CD8-positive, alpha-beta memory T cell (primary cell): ENCODE results near the gene MEIOSIN. TPM values are rescaled to one million over a fixed set of nuclear protein-coding genes. Genes with fewer than 3 reads are reported as not detected.
"Not testable (repeated sequence)": the region's sequence is repeated elsewhere in the genome, so short reads cannot be mapped to it uniquely, and the experiment has no call there.

Source experiments
- CTCF ChIA-PET: fragments of 350-600 bp; sonication (Branson Sonifier 250); formaldehyde crosslinking; loops from one replicate; lab custom pipeline; 2021; ENCODE audit warnings: antibody characterized with exemption; lab: Charles Lee
- POLR2A ChIA-PET: fragments of 350-600 bp; sonication (Branson Sonifier 250); formaldehyde crosslinking; loops from one replicate; lab custom pipeline; 2021; ENCODE audit warnings: antibody characterized with exemption; lab: Charles Lee
- DNase-seq, 5 donors: peaks; one replicate each; pipeline versions ENCODE4 v3.0.0 to v3.0.0-alpha.2; 2020 to 2022; ENCODE audit warnings: mixed read lengths in 1 of 5
- H3K27ac ChIP-seq: one replicate; pipeline ENCODE4 v1.7.0; 2013; ENCODE audit warnings: low read depth, mild to moderate bottlenecking, low read length, moderate library complexity
- H3K27me3 ChIP-seq: 2 replicates; pipeline ENCODE4 v1.7.0; 2013; ENCODE audit warnings: low read length, mild to moderate bottlenecking; ENCODE audit not compliant: insufficient read depth, poor library complexity, severe bottlenecking
- H3K36me3 ChIP-seq: 2 replicates; pipeline ENCODE4 v1.7.0; 2013; ENCODE audit warnings: mild to moderate bottlenecking, low read length, moderate library complexity; ENCODE audit not compliant: insufficient read depth
- H3K4me1 ChIP-seq: 2 replicates; pipeline ENCODE4 v1.7.0; 2013; ENCODE audit warnings: mild to moderate bottlenecking, low read length, moderate library complexity; ENCODE audit not compliant: insufficient read depth
- H3K4me3 ChIP-seq: 2 replicates; pipeline ENCODE4 v1.7.0; 2013; ENCODE audit warnings: mild to moderate bottlenecking, low read length
- H3K9me3 ChIP-seq: 2 replicates; pipeline ENCODE4 v1.7.0; 2013; ENCODE audit warnings: mild to moderate bottlenecking, low read length
- H3K27ac Mint-ChIP-seq, 8 donors: one replicate each; pipeline ENCODE4 v1.8.0; 2020 to 2021; ENCODE audit warnings: mixed read lengths in 8 of 8, mild to moderate bottlenecking in 6 of 8, inconsistent platforms in 3 of 8, moderate library complexity in 3 of 8
- H3K27me3 Mint-ChIP-seq, 2 donors: one replicate each; pipeline ENCODE4 v1.8.0; 2020 to 2021; ENCODE audit warnings: mixed read lengths in 2 of 2, mild to moderate bottlenecking in 1 of 2, moderate library complexity in 1 of 2
- H3K36me3 Mint-ChIP-seq, 3 donors: one replicate each; pipeline ENCODE4 v1.8.0; 2020 to 2021; ENCODE audit warnings: mixed read lengths in 3 of 3, inconsistent platforms in 1 of 3, mild to moderate bottlenecking in 1 of 3
- H3K4me1 Mint-ChIP-seq, 3 donors: one replicate each; pipeline ENCODE4 v1.8.0; 2020 to 2021; ENCODE audit warnings: mixed read lengths in 3 of 3, inconsistent platforms in 1 of 3, mild to moderate bottlenecking in 1 of 3
- H3K4me3 Mint-ChIP-seq, 7 donors: one replicate each; pipeline ENCODE4 v1.8.0; 2020 to 2021; ENCODE audit warnings: mixed read lengths in 7 of 7, mild to moderate bottlenecking in 6 of 7, moderate library complexity in 4 of 7, inconsistent platforms in 2 of 7
- H3K9me3 Mint-ChIP-seq, 5 donors: one replicate each; pipeline ENCODE4 v1.8.0; 2020 to 2022; ENCODE audit warnings: mixed read lengths in 5 of 5, mild to moderate bottlenecking in 3 of 5, moderate library complexity in 2 of 5, inconsistent platforms in 1 of 5
- polyA plus RNA-seq: library from polyadenylated mRNA; unstranded; fragments of 300-500 nt; fragmentation: Illumina TruSeq; gene quantifications from one replicate; pipeline ENCODE4 v1.2.3, GENCODE V29; 2021
- total RNA-seq, 2 experiments: library from RNA; stranded (reverse); gene quantifications; one replicate each; pipeline ENCODE4 v1.2.3, GENCODE V29; 2021

The MEIOSIN gene
- total and polyA plus RNA-seq, 3 experiments from 2014 or later = not detected

- CTCF ChIA-PET = interaction anchor here (1.1 to 5.9 kb wide), 2 partner anchors 22 to 34 kb away, joined by 3 to 45 read pairs; partner anchors contain the start of genes QPCTL and SNRPD2
Measured at GRCh38 chr19:45715139-45715538, 18.1 kb upstream of the MEIOSIN start.

GRCh38 chr19:45716359-45717130 lies 16.7 kb upstream of the MEIOSIN start:
- Histone ChIP-seq H3K4me1 (peaks cover 24% of the 10 kb centered on the region), H3K36me3 (no peaks in the 10 kb centered on the region), H3K27ac (peak overlapping the region; percentile 74), H3K4me3 (peak overlapping the region; percentile 82), H3K27me3 (no peaks in the 10 kb centered on the region), H3K9me3 (no peaks in the 10 kb centered on the region)
- H3K9me3 Mint-ChIP-seq = no peaks in the 10 kb centered on the region
- H3K4me1 Mint-ChIP-seq = peaks cover 39 to 52% (median 45%) of the 10 kb centered on the region in 3 donors
- H3K4me3 Mint-ChIP-seq = peak overlapping the region; percentile 86 to 97 (median 95)
- ChIA-PET POLR2A (interaction anchor here (0.6 to 2.4 kb wide), 8 partner anchors 14 to 1557 kb away, joined by 3 to 19 read pairs (median 8); partner anchors contain the start of genes DMWD, FBXO46, QPCTL and SIX5), CTCF (interaction anchor here (0.6 to 5.9 kb wide), 9 partner anchors 14 to 277 kb away, joined by 3 to 45 read pairs (median 4); partner anchors contain the start of genes QPCTL, SIX5 and SNRPD2)
- peak overlapping the region; percentile 83 to 99 (median 97) for H3K27ac Mint-ChIP-seq
- H3K27me3 Mint-ChIP-seq = no peaks in the 10 kb centered on the region
- peaks cover 0 to 38% (median 8%) of the 10 kb centered on the region in 3 donors for H3K36me3 Mint-ChIP-seq
- DNase-seq = no peak

More at GRCh38 chr19:45715139-45715538, 18.1 kb upstream of the MEIOSIN start:
- H3K36me3 Mint-ChIP-seq = peaks cover 0 to 42% (median 12%) of the 10 kb centered on the region in 3 donors
- H3K27ac Mint-ChIP-seq = peak overlapping the region in 3 of 8 donors; percentile 18 to 29 (median 28)
- H3K4me3 Mint-ChIP-seq = peak overlapping the region in 3 of 7 donors; percentile 10 to 54 (median 40)
- H3K9me3 ChIP-seq = no peaks in the 10 kb centered on the region
- DNase-seq = no peak
- H3K36me3 ChIP-seq = no peaks in the 10 kb centered on the region
- H3K4me1 Mint-ChIP-seq = peaks cover 43 to 58% (median 51%) of the 10 kb centered on the region in 3 donors
- no peaks in the 10 kb centered on the region for H3K27me3 ChIP-seq
- H3K27me3 Mint-ChIP-seq = no peaks in the 10 kb centered on the region
- no peak overlapping the region for H3K4me3 ChIP-seq
- POLR2A ChIA-PET = interaction anchor here (0.6 to 1.1 kb wide), 4 partner anchors 16 to 746 kb away, joined by 3 to 10 read pairs (median 4); partner anchors contain the start of gene SNRPD2
- H3K4me1 ChIP-seq = peaks cover 24% of the 10 kb centered on the region
- H3K9me3 Mint-ChIP-seq = no peaks in the 10 kb centered on the region
- H3K27ac ChIP-seq = no peak overlapping the region

GRCh38 chr19:45717131-45717982 lies 15.9 kb upstream of the MEIOSIN start:
- H3K27me3 ChIP-seq = no peaks in the 10 kb centered on the region
- ChIA-PET POLR2A (interaction anchor here (0.5 to 2.4 kb wide), 10 partner anchors 13 to 1557 kb away, joined by 3 to 19 read pairs (median 6); partner anchors contain the start of genes CALM3, DMWD, FBXO46 and QPCTL), CTCF (interaction anchor here (0.6 to 5.9 kb wide), 10 partner anchors 13 to 278 kb away, joined by 3 to 45 read pairs (median 4); partner anchors contain the start of genes QPCTL, SIX5 and SNRPD2)
- Mint-ChIP-seq H3K27me3 (no peaks in the 10 kb centered on the region), H3K4me1 (peaks cover 39 to 56% (median 49%) of the 10 kb centered on the region in 3 donors), H3K36me3 (peaks cover 0 to 39% (median 8%) of the 10 kb centered on the region in 3 donors), H3K27ac (peak overlapping the region; percentile 83 to 99 (median 97)), H3K9me3 (no peaks in the 10 kb centered on the region), H3K4me3 (peak overlapping the region; percentile 86 to 97 (median 95))
- peak; percentile 97 to 99 (median 99) for DNase-seq
- peak overlapping the region; percentile 83 for H3K27ac ChIP-seq
- peaks cover 24% of the 10 kb centered on the region for H3K4me1 ChIP-seq
- peak overlapping the region; percentile 82 for H3K4me3 ChIP-seq
- no peaks in the 10 kb centered on the region for H3K36me3 ChIP-seq
- H3K9me3 ChIP-seq = no peaks in the 10 kb centered on the region

- POLR2A ChIA-PET = interaction anchor here (0.9 to 2.4 kb wide), 7 partner anchors 12 to 1556 kb away, joined by 3 to 19 read pairs (median 9); partner anchors contain the start of genes CALM3, DMWD, FBXO46 and QPCTL
- peaks cover 39 to 56% (median 49%) of the 10 kb centered on the region in 3 donors for H3K4me1 Mint-ChIP-seq
- peak overlapping the region; percentile 76 for H3K4me3 ChIP-seq
Measured at GRCh38 chr19:45717983-45718650, 15.1 kb upstream of the MEIOSIN start.

GRCh38 chr19:45720065-45720464 lies 13.2 kb upstream of the MEIOSIN start:
- DNase-seq, H3K9me3 Mint-ChIP-seq, H3K27ac ChIP-seq, CTCF ChIA-PET, H3K27me3 ChIP-seq, H3K4me3 ChIP-seq, H3K36me3 ChIP-seq, POLR2A ChIA-PET, H3K27me3 Mint-ChIP-seq, H3K9me3 ChIP-seq: not testable (repeated sequence)
- peak overlapping the region in 1 of 8 donors; percentile 29 for H3K27ac Mint-ChIP-seq
- peak overlapping the region in 3 of 7 donors; percentile 32 to 78 (median 60) for H3K4me3 Mint-ChIP-seq
- peaks cover 38 to 54% (median 51%) of the 10 kb centered on the region in 3 donors for H3K4me1 Mint-ChIP-seq
- H3K4me1 ChIP-seq = peaks cover 21% of the 10 kb centered on the region
- H3K36me3 Mint-ChIP-seq = peaks cover 0 to 41% (median 11%) of the 10 kb centered on the region in 3 donors

More at GRCh38 chr19:45717983-45718650, 15.1 kb upstream of the MEIOSIN start:
- Mint-ChIP-seq H3K27me3 (no peaks in the 10 kb centered on the region), H3K36me3 (peaks cover 0 to 39% (median 8%) of the 10 kb centered on the region in 3 donors), H3K27ac (peak overlapping the region; percentile 83 to 99 (median 97)), H3K9me3 (no peaks in the 10 kb centered on the region), H3K4me3 (peak overlapping the region; percentile 86 to 97 (median 95))
- Histone ChIP-seq H3K9me3 (no peaks in the 10 kb centered on the region), H3K36me3 (no peaks in the 10 kb centered on the region), H3K27me3 (no peaks in the 10 kb centered on the region), H3K4me1 (peaks cover 24% of the 10 kb centered on the region), H3K27ac (peak overlapping the region; percentile 83)
- DNase-seq = peak in 2 of 5 donors; percentile 13 to 51
- CTCF ChIA-PET = interaction anchor here (1.0 to 5.9 kb wide), 5 partner anchors 12 to 81 kb away, joined by 4 to 45 read pairs (median 5); partner anchors contain the start of genes QPCTL, SIX5 and SNRPD2

GRCh38 chr19:45728683-45729082 lies 4.6 kb upstream of the MEIOSIN start:
- H3K4me3 ChIP-seq, CTCF ChIA-PET, H3K27ac Mint-ChIP-seq, POLR2A ChIA-PET, H3K9me3 Mint-ChIP-seq, H3K9me3 ChIP-seq, H3K36me3 ChIP-seq, DNase-seq, H3K27me3 ChIP-seq, H3K27me3 Mint-ChIP-seq, H3K27ac ChIP-seq: not testable (repeated sequence)
- peaks cover 27% of the 10 kb centered on the region for H3K4me1 ChIP-seq
- Mint-ChIP-seq H3K36me3 (peaks cover 0 to 19% (median 4%) of the 10 kb centered on the region in 3 donors), H3K4me1 (peaks cover 27 to 44% (median 44%) of the 10 kb centered on the region in 3 donors), H3K4me3 (peak overlapping the region in 3 of 7 donors; percentile 20 to 86 (median 73))
